Cardiac atrium fibroblast (primary cell): Measurements from ENCODE around the gene LIPJ. TPM values are rescaled to one million over a fixed set of nuclear protein-coding genes. Genes with fewer than 3 reads are reported as not detected.

ENCODE experiments used
- total RNA-seq: library from RNA; depleted of rRNA; stranded (reverse); fragments of >200 nt; gene quantifications from 2 replicates; pipeline ENCODE4 v1.2.3, GENCODE V29; 2015

LIPJ gene, protein sequence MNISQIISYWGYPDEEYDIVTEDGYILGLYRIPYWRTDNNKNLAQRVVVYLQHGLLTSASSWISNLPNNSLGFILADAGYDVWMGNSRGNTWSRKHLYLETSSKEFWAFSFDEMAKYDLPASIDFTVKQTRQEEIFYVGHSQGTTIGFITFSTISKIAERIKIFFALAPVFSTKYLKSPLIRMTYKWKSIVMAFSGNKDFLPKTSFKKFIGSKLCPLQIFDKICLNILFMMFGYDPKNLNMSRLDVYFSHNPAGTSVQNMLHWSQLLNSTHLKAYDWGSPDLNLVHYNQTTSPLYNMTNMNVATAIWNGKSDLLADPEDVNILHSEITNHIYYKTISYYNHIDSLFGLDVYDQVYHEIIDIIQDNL
- total RNA-seq = not detected in 2 replicates

DNA sequence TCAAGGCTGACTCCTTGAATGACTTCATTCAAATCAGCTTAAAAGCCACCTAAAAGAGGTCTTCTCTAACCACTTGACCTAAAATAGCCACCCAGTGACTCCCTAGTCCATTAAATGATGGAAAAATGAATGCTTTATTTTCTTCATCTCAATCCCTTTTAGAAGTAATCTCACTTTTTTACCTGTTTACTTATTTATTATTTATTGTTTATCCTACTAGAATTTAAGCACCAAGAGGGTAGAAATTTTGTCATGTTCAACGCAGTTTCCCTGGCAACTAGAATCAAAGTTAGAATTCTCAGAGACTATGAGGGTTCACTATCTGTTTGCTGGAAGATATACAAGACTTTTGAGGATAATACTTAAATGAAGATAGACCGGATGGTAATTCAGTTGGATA, at the start of gene LIPJ:
Gene LIPJ, plus strand, starts transcription at position 301 of the 400 bp plus-strand sequence. CDS start 3,926 bp downstream, outside the sequence.

DNA sequence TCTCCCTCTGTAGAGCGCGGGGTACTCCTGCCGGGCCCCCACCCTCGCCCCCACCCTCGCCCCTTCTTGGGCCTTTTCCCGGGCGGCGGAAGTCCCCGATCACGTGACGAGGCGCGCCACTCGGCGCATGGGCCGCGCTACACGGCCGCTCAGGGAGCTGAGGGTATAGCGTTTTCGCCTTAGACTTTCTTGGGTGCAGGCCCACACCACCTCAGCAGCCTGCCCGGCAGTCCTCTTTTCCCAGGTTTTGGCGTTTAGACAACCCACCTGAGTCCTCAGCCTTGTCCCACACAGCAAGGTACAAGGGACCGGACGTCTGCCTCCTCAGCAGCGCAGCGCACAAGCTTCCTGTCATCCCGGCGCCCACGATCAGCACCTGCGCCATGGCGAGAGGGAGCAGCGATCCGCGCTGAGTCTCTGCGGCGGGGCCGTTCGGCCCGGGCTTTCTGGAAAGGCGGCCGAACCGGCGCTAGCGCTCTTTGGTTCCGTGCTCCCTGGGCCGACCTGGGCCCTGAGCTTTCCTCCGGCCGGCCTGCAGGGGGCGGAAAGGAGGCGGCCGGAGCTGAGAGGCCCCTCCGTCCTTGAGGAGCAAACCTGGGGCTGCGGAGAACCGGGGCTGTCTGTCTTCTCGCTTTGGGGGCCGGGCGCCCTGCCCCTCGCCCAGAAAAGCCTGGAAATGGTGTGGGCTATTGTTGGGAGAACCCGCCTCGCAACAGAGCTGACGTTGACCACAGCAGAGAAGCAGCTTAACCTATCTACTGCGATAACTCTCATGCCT, 3.6 kb upstream of the LIPJ start, which contains the start of gene RNLS:
Gene RNLS, minus strand, starts transcription at position 513 of the 778 bp plus-strand sequence.

Other genes starting within 250 kb of the LIPJ start
- gene RNLS, start 3.4 kb upstream of the LIPJ start, total RNA-seq = 15.3 and 19.4 TPM in 2 replicates
- not detected in 2 replicates for gene LIPF, start 77.7 kb downstream of the LIPJ start, total RNA-seq
- gene LIPK, start 119.5 kb downstream of the LIPJ start, total RNA-seq = not detected in 2 replicates
- not detected in 2 replicates for gene LIPN, start 173.3 kb downstream of the LIPJ start, total RNA-seq
- not detected in 2 replicates for gene LIPM, start 216.0 kb downstream of the LIPJ start, total RNA-seq